SK-N-MC (cell line): ENCODE measurements around the gene DGKB.

Source experiments
- DNase-seq: peaks from one replicate; pipeline ENCODE4 v3.0.0-alpha.2; 2011; ENCODE audit warnings: low read depth, low spot score
- H3K27ac ChIP-seq: fragments of 200-600 bp; sonication (generic); 2 replicates; pipeline ENCODE4 v1.5.1; 2016; ENCODE audit warnings: mixed run types
- H3K36me3 ChIP-seq: fragments of 200-600 bp; sonication (generic); 2 replicates; pipeline ENCODE4 v1.6.1; 2017; ENCODE audit warnings: antibody characterized with exemption, low read length, mixed read lengths; ENCODE audit not compliant: insufficient read depth
- H3K4me3 ChIP-seq: fragments of 200-600 bp; sonication (generic); 2 replicates; pipeline ENCODE4 v1.5.1; 2016
- H3K9ac ChIP-seq: fragments of 200-600 bp; sonication (generic); 2 replicates; pipeline ENCODE4 v1.8.0; 2017; ENCODE audit warnings: mixed run types, mixed read lengths; ENCODE audit not compliant: insufficient read length
- H3K9me3 ChIP-seq: fragments of 200-600 bp; sonication (generic); 2 replicates; pipeline ENCODE4 v1.6.1; 2017; ENCODE audit warnings: low read depth, mild to moderate bottlenecking, antibody characterized with exemption, low read length, moderate library complexity, mixed read lengths
- EZH2 ChIP-seq: fragments of 200-600 bp; sonication (generic); IDR thresholded peaks from one replicate; pipeline ENCODE4 v1.6.1; 2017; ENCODE audit warnings: antibody characterized with exemption
- FOXP2 ChIP-seq: optimal IDR thresholded peaks from 2 replicates; pipeline ENCODE3; 2011; ENCODE audit warnings: mild to moderate bottlenecking, moderate library complexity; ENCODE audit not compliant: insufficient read depth; ENCODE audit errors: extremely low read length, control extremely low read depth
- POLR2AphosphoS5 ChIP-seq: IDR thresholded peaks from 2 replicates; pipeline ENCODE4 v1.6.1; 2012; ENCODE audit warnings: mild to moderate bottlenecking, low read depth, low read length, borderline replicate concordance

DGKB gene

GRCh38 chr7:14911077-14911476 is 8.5 kb upstream of the DGKB start:
- TF ChIP-seq POLR2AphosphoS5, result no peak
- TF ChIP-seq FOXP2, result no peak
- no peak for TF ChIP-seq EZH2
- H3K36me3 ChIP-seq, result no peaks in the 10 kb centered on the region
- DNase-seq, result no peak

GRCh38 chr7:14908697-14909096 is 6.1 kb upstream of the DGKB start:
- H3K27ac ChIP-seq, result no peak overlapping the region
- TF ChIP-seq POLR2AphosphoS5 (no peak), FOXP2 (no peak), EZH2 (no peak)
- H3K4me3 ChIP-seq, result no peak overlapping the region
- no peaks in the 10 kb centered on the region for H3K36me3 ChIP-seq
- H3K9me3 ChIP-seq, result no peaks in the 10 kb centered on the region
- no peak for DNase-seq
- no peak overlapping the region for H3K9ac ChIP-seq

More at GRCh38 chr7:14911077-14911476, 8.5 kb upstream of the DGKB start:
- Histone ChIP-seq H3K27ac (no peak overlapping the region), H3K9ac (no peak overlapping the region), H3K9me3 (no peaks in the 10 kb centered on the region), H3K4me3 (no peak overlapping the region)

- Histone ChIP-seq H3K9ac (no peak overlapping the region), H3K27ac (no peak overlapping the region), H3K9me3 (no peaks in the 10 kb centered on the region), H3K4me3 (no peak overlapping the region), H3K36me3 (no peaks in the 10 kb centered on the region)
- no peak for DNase-seq
- TF ChIP-seq EZH2 (no peak), POLR2AphosphoS5 (no peak), FOXP2 (no peak)
Measured at GRCh38 chr7:14905764-14906163, 3.2 kb upstream of the DGKB start.

GRCh38 chr7:14900051-14900450 is 2.5 kb downstream of the DGKB start:
- no peak for DNase-seq
- TF ChIP-seq EZH2 (no peak), POLR2AphosphoS5 (no peak), FOXP2 (no peak)

GRCh38 chr7:14899030-14899429 is 3.5 kb downstream of the DGKB start:
- TF ChIP-seq FOXP2 (no peak), POLR2AphosphoS5 (no peak), EZH2 (no peak)
- DNase-seq, result no peak
- no peak overlapping the region for H3K9ac ChIP-seq

More at GRCh38 chr7:14900051-14900450, 2.5 kb downstream of the DGKB start:
- Histone ChIP-seq H3K9ac (no peak overlapping the region), H3K27ac (no peak overlapping the region), H3K36me3 (no peaks in the 10 kb centered on the region), H3K4me3 (no peak overlapping the region), H3K9me3 (no peaks in the 10 kb centered on the region)

GRCh38 chr7:14896461-14896860 is 6.1 kb downstream of the DGKB start:
- Histone ChIP-seq H3K27ac (no peak overlapping the region), H3K4me3 (no peak overlapping the region), H3K9ac (no peak overlapping the region), H3K9me3 (no peaks in the 10 kb centered on the region), H3K36me3 (no peaks in the 10 kb centered on the region)
- no peak for DNase-seq
- TF ChIP-seq EZH2 (no peak), POLR2AphosphoS5 (no peak), FOXP2 (no peak)

More at GRCh38 chr7:14899030-14899429, 3.5 kb downstream of the DGKB start:
- no peak overlapping the region for H3K27ac ChIP-seq
- H3K4me3 ChIP-seq, result no peak overlapping the region
- H3K36me3 ChIP-seq, result no peaks in the 10 kb centered on the region
- H3K9me3 ChIP-seq, result no peaks in the 10 kb centered on the region

GRCh38 chr7:14894826-14895225 is 7.7 kb downstream of the DGKB start:
- DNase-seq, result no peak
- TF ChIP-seq POLR2AphosphoS5 (no peak), EZH2 (no peak), FOXP2 (no peak)
- H3K4me3 ChIP-seq, result no peak overlapping the region
- H3K9me3 ChIP-seq, result no peaks in the 10 kb centered on the region
- H3K36me3 ChIP-seq, result no peaks in the 10 kb centered on the region
- no peak overlapping the region for H3K9ac ChIP-seq
- H3K27ac ChIP-seq, result no peak overlapping the region

- H3K9me3 ChIP-seq, result no peaks in the 10 kb centered on the region
- no peak overlapping the region for H3K9ac ChIP-seq
- TF ChIP-seq POLR2AphosphoS5 (no peak), FOXP2 (no peak), EZH2 (no peak)
- no peak for DNase-seq
- no peaks in the 10 kb centered on the region for H3K36me3 ChIP-seq
- no peak overlapping the region for H3K27ac ChIP-seq
- H3K4me3 ChIP-seq, result no peak overlapping the region
Measured at GRCh38 chr7:14892961-14893360, 9.6 kb downstream of the DGKB start.

- Histone ChIP-seq H3K9ac (no peak overlapping the region), H3K36me3 (no peaks in the 10 kb centered on the region), H3K4me3 (no peak overlapping the region), H3K9me3 (no peaks in the 10 kb centered on the region), H3K27ac (no peak overlapping the region)
- no peak for TF ChIP-seq POLR2AphosphoS5
- TF ChIP-seq EZH2, result no peak
- no peak for TF ChIP-seq FOXP2
- no peak for DNase-seq
Measured at GRCh38 chr7:14891289-14891688, 11.3 kb downstream of the DGKB start.
